Measurements from ENCODE around the gene SPTLC3.
A peak's percentile ranks its signal among the peaks of the same experiment; 100 is the strongest.

SPTLC3 gene

DNA sequence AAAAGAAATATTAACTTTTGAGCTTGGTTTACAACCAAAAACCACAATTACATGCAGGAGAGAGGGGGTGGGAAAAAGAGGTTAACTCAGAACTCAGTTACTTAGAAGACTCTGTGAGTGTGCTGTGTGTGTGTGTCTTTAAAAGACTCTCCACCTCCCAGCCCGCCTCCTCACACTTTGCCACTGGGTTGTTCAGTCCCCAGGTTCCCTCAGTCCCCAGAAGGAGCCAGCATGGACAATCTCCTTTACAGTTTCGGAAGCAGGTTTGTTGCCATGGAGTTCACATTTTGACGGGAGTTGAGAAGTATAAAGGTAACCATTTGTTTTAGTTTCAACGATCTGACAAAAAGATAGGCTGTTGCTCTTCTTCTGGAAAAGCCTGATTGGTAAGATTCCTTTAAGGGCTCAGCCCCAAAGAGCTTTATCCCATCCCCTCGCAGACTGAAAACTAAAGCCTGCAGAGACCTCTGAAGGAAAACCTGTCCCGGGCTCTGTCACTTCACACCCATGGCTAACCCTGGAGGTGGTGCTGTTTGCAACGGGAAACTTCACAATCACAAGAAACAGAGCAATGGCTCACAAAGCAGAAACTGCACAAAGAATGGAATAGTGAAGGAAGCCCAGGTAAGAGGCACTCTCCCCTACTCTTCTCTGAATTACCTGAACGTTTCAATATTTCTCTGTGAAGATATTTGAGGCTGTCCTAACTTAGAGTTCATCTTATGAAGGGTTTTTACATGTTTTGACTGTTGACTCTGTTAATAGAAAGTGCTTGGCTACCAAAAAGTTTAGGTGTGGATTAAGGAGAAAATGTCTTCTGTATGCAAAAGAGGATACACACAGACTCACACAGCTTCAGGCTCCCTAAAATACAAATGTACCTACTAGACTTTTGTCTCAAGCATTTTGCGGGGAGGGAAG lies at the start of gene SPTLC3:
SPTLC3 (plus strand) TSS at position 212 of the 921 bp plus-strand sequence; CDS start at position 508, 296 bp downstream.
- peak within 1 kb of the TSS; percentile 28 for H3K4me2 ChIP-seq (ENCODE audit: low read length)
- H3K27ac ChIP-seq (ENCODE audit: low read depth, low read length) = no peak within 1 kb of the TSS
- H4K20me1 ChIP-seq (ENCODE audit: control insufficient read depth, insufficient read depth, low read depth, low read length) = no peaks in the 10 kb centered on the region
- H3K9me3 ChIP-seq (ENCODE audit: control insufficient read depth, insufficient read depth, low read length) = no peaks in the 10 kb centered on the region
- H3K27me3 ChIP-seq (ENCODE audit: control insufficient read depth, low read length) = peaks cover 13% of the 10 kb centered on the region
- no peaks in the 10 kb centered on the region for H3K9me2 ChIP-seq (replicated peaks; ENCODE audit: control insufficient read depth, low read length)
- 0 out of 2 replicates have a peak within 1 kb of the TSS, but pooled peaks have one; percentile 3 for H3K4me3 ChIP-seq (ENCODE audit: low read length)
- TF ChIP-seq, protein P1, sequence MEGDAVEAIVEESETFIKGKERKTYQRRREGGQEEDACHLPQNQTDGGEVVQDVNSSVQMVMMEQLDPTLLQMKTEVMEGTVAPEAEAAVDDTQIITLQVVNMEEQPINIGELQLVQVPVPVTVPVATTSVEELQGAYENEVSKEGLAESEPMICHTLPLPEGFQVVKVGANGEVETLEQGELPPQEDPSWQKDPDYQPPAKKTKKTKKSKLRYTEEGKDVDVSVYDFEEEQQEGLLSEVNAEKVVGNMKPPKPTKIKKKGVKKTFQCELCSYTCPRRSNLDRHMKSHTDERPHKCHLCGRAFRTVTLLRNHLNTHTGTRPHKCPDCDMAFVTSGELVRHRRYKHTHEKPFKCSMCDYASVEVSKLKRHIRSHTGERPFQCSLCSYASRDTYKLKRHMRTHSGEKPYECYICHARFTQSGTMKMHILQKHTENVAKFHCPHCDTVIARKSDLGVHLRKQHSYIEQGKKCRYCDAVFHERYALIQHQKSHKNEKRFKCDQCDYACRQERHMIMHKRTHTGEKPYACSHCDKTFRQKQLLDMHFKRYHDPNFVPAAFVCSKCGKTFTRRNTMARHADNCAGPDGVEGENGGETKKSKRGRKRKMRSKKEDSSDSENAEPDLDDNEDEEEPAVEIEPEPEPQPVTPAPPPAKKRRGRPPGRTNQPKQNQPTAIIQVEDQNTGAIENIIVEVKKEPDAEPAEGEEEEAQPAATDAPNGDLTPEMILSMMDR (IDR thresholded peaks at IDR 0.05; ENCODE audit: low read depth, low read length, poor library complexity, severe bottlenecking) = no peak
- peaks cover 4% of the 10 kb centered on the region; the same call in 1 of the 2 replicates for H3F3A ChIP-seq (ENCODE audit: control insufficient read depth, insufficient read depth)
- H3K4me1 ChIP-seq (ENCODE audit: control insufficient read depth, low read length) = peaks cover 13% of the 10 kb centered on the region
- no peaks in the 10 kb centered on the region for H3K79me2 ChIP-seq (ENCODE audit: control insufficient read depth, low read length)
- H3K36me3 ChIP-seq (ENCODE audit: control insufficient read depth, low read length) = no peaks in the 10 kb centered on the region

GRCh38 chr20:12961725-12962124 lies 47.0 kb upstream of the SPTLC3 start:
- Histone ChIP-seq H3K27me3 (ENCODE audit: control insufficient read depth, low read length) (no peaks in the 10 kb centered on the region), H3K9me3 (ENCODE audit: control insufficient read depth, insufficient read depth, low read length) (no peaks in the 10 kb centered on the region), H3K4me3 (ENCODE audit: low read length) (no peak overlapping the region), H3K27ac (ENCODE audit: low read depth, low read length) (no peak overlapping the region), H4K20me1 (ENCODE audit: control insufficient read depth, insufficient read depth, low read depth, low read length) (no peaks in the 10 kb centered on the region), H3K36me3 (ENCODE audit: control insufficient read depth, low read length) (no peaks in the 10 kb centered on the region), H3K79me2 (ENCODE audit: control insufficient read depth, low read length) (no peaks in the 10 kb centered on the region), H3K9me2 (replicated peaks; ENCODE audit: control insufficient read depth, low read length) (no peaks in the 10 kb centered on the region), H3K4me2 (ENCODE audit: low read length) (no peak overlapping the region), H3K4me1 (ENCODE audit: control insufficient read depth, low read length) (no peaks in the 10 kb centered on the region), H3F3A (ENCODE audit: control insufficient read depth, insufficient read depth) (no peaks in the 10 kb centered on the region)
- TF ChIP-seq EZH2phosphoT487 (IDR thresholded peaks at IDR 0.05; ENCODE audit: borderline replicate concordance, low read length) = no peak
- TF ChIP-seq, protein P1 (IDR thresholded peaks at IDR 0.05; ENCODE audit: low read depth, low read length, poor library complexity, severe bottlenecking) = no peak

DNA sequence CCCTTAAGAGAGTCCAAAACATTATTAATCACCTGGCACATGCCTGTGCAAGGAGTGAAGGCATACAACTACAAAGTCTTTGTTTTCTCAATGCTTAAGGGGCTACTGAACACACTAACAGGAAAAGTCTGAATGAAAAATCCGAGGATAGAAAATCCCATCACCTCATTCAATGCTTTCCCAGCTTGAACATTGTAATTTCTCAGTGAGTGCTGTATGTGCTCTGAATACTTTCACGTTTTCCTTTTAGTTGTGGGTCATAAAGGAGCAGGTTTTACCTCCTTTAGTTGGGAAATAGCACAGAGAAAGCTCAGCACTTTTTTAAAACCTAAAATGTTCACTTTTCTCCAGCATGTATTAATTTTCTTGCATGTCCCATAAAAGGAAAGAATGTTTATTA lies 45.9 kb upstream of the SPTLC3 start:
- H4K20me1 ChIP-seq (ENCODE audit: control insufficient read depth, insufficient read depth, low read depth, low read length) = no peaks in the 10 kb centered on the region
- no peaks in the 10 kb centered on the region for H3K9me3 ChIP-seq (ENCODE audit: control insufficient read depth, insufficient read depth, low read length)
- no peak overlapping the region for H3K4me2 ChIP-seq (ENCODE audit: low read length)
- H3K79me2 ChIP-seq (ENCODE audit: control insufficient read depth, low read length) = no peaks in the 10 kb centered on the region
- no peaks in the 10 kb centered on the region for H3K36me3 ChIP-seq (ENCODE audit: control insufficient read depth, low read length)
- H3K4me1 ChIP-seq (ENCODE audit: control insufficient read depth, low read length) = no peaks in the 10 kb centered on the region
- H3K27ac ChIP-seq (ENCODE audit: low read depth, low read length) = no peak overlapping the region
- TF ChIP-seq, protein P1 (IDR thresholded peaks at IDR 0.05; ENCODE audit: low read depth, low read length, poor library complexity, severe bottlenecking) = no peak
- no peak for TF ChIP-seq EZH2phosphoT487 (IDR thresholded peaks at IDR 0.05; ENCODE audit: borderline replicate concordance, low read length)
- no peaks in the 10 kb centered on the region for H3K27me3 ChIP-seq (ENCODE audit: control insufficient read depth, low read length)
- H3K4me3 ChIP-seq (ENCODE audit: low read length) = no peak overlapping the region
- no peaks in the 10 kb centered on the region for H3K9me2 ChIP-seq (replicated peaks; ENCODE audit: control insufficient read depth, low read length)
- H3F3A ChIP-seq (ENCODE audit: control insufficient read depth, insufficient read depth) = no peaks in the 10 kb centered on the region
